NT2/D1 (cell line): ENCODE measurements around the gene ADM2.

ENCODE experiments used
- SUZ12 ChIP-seq: IDR thresholded peaks from 2 replicates; pipeline ENCODE4 v1.6.1; 2011; ENCODE audit not compliant: insufficient read length, insufficient read depth; ENCODE audit errors: extremely low read depth
- YY1 ChIP-seq: IDR thresholded peaks from 2 replicates; pipeline ENCODE4 v1.6.1; 2011; ENCODE audit not compliant: insufficient read length, insufficient read depth
- ZNF274 ChIP-seq: IDR thresholded peaks from 2 replicates; pipeline ENCODE4 v1.6.1; 2011; ENCODE audit warnings: mild to moderate bottlenecking, low read depth, low read length

DNA sequence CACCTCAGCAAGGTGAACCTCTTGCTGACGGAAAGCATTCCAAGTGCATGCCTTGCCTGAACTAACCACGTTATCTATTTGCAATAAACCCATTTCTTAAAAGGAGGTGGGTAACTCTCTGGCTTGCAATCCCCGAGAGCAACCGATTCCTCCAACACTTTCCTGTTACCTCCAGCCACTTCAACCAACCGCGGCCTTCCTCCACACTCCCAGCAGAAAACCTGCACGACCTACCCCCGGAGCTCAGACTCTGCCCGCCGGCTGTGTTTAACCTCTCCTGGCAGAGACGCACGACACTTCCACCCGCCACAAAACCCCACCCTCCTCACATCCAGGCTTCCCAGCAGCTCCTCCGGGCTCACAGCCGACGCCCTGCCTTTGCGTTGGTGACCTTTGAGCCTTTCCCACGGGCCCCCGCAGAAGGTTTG, 43.3 kb downstream of the ADM2 start:
- TF ChIP-seq SUZ12 (no peak), YY1 (no peak), ZNF274 (no peak)
